COLO668 (cell line): Measurements from ENCODE around the gene SDC3.

Experiments used
- DNase-seq: peaks from one replicate; lab custom pipeline; 2025; ENCODE audit not compliant: unreplicated experiment; lab: John Stamatoyannopoulos, UW

SDC3 gene

DNA sequence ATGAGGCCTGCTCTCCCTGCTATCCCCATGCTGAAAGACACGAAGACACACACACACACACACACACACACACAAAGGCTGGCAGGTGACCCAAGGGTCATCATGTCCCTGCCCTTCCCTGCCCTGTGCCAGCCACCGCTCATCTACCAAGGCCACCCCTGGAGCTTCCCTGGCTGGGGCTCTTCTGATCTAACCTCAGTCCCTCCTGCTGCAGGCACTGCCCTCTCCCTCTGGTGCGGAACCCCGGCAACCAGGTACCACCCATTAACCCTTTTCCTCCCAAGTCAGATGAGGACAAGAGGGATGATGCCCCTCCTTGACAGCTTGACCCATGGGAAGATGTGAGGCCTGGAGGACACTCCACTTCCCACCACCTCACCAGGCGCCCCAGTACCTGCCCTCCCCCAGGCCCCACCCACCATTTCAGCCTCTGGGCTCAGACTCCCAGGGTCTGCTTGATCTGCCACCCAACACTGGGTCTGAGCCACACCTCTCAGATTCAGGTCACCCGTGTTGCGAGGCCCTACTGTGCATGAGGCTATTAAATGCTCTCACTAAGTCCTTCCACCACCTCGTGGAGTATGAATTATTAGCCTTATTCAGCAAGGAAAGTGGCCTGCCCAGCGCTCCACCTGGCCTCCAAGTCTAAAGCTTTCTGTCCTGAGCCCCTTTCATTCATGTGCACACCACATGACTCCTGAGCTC lies 2.5 kb downstream of the SDC3 start:
- DNase-seq = no peak

DNA sequence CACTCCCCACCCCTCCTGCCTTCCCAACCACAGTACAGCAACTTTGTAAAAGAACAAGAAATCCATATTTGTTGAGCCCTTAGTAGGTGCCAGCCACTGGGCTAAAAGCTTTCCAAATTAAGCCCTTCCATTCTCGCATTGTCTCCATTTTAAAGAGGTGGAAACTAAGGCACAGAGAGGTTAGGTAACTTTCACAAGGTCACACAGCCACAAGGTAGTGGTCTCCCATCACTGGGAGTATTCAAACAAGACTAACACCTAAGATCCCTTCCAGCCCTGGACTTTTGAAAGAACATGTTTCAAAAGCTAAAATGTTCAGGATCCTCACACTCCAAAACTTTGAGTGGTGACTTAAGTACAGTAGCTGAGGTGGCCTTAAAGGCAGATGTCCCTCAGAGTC lies 3.2 kb downstream of the SDC3 start:
- no peak for DNase-seq

DNA sequence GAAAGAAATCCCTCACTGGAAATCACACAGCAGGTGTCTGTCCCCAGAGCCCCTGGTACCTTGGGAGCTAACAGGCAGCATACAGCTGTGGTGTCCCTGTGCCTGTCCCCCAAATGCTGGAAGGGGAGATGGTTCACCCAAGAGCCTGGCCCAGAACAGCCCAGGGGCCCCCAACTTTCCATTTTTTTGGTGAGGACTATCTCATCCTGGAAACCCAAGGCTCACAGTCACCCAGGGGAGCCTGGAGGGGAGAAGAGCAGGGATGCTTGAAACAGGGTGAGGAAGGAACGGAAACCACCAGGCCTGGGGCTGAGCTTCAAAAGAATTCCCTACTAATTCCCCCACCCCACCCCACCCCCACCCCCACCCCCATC lies 3.6 kb downstream of the SDC3 start:
- DNase-seq = no peak

DNA sequence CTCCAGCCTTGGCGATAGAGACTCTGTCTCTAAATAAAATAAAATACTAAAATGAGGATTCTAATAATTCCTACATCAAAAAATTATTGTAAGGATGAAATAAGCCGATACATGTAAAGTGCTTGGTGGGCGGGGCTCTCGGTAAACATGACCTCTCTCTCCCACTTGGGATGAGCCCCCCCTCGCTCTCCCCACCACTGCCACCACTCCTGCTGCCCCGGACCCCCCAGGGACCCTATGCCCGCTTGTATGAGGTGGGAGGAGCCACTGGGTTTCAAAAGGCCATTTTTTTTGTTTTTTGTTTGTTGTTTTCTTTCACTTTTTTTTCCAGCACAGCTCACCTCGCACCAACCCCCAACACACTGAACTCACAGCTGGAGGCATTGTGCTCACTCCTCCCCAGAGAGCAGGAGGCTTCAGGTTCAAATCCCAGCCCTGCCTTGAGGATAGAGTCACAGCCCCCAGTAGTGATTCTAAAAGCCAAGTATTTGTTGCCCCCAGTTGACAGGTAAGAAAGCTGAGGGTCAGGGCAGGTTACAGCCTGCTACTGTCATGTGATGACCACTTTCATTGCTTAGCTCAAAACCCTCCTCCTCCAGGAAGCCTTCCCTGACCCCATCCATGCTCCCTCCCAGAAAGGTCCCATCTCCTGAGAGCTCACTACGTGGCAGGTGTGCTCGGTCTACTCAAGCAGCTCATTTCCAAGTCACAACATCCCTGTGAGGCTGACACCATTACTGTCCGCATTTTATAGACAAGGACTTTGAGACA lies 4.2 kb downstream of the SDC3 start:
- DNase-seq = no peak

DNA sequence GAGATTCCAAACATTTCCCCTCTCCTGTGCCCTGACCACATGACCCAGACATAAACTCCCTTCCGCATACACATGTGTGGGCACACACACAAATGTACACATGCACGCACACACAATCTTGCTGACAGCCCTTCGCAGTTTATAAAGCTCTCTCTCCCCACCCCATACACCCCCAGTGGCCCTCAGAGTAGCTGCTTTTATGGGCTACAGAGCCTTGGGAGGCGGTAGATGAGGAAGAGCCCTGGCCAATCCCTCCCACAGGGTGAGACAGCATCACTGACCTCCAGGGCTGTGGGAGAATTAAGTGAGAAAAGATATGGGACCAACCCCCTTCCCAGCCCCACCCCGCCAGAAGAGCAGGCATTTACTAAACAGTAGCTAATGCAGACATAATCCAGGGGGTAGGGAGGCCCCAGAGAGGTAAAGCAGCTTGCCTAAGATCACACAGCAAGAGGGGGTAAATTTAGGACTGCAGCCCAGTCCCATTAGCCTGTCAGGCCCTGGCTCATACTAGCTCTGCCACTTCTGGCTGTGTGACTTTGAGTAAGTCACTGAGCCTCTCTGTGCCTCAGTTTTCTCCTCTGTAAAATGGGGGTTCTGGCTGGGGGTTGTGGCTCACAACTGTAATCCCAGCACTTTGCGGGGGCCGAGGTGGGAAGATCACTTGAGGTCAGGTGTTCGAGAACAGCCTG lies 5.1 kb downstream of the SDC3 start:
- DNase-seq = no peak

DNA sequence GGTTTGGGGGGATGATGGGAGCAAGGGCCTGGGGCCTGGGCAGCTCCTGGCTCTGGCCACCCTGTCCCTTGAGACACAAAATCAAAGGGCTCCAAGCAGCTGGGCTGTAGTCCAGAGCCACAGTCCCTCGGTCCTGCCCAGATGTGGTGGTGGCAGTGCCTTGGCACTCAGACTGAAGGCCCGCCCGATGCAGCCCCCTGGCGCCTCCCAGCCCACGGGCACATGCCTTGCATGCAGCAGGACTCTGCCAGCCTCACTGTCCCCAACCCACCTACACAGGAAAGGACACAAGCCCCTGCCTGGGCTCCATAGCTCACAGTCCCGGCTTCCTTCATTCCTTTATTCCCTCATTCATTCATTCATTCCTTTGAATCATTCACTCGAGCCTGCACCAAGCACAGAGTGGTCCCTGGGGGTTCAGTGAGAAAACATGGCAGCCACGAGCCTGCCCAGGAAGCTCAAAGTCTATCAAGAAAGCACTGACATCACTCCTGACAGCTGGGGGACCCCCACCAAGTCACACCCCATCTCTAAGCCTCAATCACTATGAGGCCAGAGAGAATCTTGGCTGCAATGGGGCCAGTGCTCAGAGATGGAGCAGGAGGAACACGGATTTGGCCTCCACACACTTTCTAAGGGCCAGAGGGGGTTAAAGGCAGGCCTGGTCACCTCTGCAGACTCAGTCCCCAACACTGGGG lies 5.8 kb downstream of the SDC3 start:
- no peak for DNase-seq

DNA sequence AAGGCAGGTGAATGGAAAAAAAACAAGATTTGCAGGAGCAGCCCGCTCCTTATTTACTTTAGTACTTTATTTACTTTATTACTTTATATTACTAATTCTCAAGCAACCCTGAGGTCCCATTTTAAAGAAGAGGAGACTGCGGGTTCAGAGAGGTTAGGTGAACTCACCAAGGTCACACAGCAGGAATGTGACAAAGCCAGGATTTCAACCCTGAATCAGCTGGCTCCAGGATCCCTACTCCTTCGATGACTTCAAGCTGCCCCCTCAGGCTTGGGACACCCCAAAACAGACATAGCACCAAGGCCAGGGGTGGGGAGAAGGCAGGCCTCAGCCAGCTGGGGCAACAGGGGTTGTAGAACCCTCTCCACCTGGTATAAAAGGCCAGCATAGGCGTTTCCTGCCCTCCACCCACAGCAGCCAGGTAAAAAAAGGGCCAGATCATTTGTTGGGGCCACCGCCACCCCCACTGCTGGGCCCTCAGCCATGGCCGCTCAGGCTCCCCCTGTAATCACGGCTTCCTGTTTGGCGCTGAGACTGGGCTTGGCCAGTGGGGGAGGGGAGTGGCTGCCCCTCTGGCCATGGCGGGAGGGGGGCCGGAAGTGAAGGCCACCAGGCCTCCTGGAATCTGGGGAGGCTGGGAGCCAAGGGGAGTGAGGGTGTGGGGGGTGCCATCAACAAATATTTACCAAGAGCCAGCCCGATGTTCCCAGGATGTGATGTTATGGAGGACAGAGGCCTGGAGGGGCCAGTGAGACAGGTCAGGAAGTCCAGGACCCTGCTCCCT lies 6.6 kb downstream of the SDC3 start:
- DNase-seq = no peak

DNA sequence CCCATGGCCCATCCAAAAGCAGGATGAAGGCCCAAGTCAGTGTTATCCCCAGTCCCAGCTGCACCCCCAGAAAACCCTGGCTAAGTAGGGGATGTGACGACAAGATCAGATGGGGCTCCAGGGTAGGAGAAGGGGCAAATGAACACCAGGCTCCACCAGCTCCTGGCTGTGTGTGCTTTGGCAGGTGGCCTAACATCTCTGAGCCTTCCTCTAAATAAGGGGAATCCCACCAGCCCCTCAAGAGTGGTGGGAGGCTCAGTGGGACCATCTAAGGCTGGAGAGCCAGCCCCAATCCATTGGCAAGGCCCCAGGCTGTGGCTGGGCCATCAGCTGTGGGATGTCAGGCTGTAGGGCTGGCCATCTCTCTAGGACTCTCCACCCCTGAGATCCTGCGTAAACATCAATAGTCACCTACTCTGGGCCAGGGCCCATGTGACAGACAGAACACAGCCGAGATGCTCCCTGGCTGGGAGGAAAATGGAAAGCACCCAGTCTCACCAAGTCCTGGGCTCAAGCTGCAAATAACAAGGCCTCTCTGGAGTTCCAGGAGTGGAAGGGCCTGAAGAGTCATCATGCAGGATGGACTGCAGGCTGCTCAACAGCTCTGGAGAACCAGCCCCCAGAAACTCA lies 7.5 kb downstream of the SDC3 start:
- DNase-seq = no peak

DNA sequence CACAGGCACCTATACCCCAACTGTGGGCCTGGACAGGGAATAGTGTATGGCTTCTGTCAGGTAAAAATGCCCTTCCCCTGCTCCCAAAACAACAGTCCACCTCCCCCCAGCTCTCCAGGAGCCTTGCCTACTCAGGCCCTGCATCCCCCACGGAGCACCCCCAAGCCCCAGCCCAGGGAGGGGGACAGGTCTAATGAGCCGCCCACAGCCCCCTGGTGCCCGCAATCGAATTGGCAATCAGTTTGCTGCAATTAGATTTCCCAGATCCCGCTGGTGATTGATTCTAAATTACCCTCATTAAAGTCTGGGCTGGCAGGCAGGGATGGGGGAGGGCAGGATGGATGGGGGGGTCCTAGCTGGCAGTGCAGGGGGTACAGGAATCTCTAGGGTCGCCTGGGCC lies 8.1 kb downstream of the SDC3 start:
- DNase-seq = no peak

DNA sequence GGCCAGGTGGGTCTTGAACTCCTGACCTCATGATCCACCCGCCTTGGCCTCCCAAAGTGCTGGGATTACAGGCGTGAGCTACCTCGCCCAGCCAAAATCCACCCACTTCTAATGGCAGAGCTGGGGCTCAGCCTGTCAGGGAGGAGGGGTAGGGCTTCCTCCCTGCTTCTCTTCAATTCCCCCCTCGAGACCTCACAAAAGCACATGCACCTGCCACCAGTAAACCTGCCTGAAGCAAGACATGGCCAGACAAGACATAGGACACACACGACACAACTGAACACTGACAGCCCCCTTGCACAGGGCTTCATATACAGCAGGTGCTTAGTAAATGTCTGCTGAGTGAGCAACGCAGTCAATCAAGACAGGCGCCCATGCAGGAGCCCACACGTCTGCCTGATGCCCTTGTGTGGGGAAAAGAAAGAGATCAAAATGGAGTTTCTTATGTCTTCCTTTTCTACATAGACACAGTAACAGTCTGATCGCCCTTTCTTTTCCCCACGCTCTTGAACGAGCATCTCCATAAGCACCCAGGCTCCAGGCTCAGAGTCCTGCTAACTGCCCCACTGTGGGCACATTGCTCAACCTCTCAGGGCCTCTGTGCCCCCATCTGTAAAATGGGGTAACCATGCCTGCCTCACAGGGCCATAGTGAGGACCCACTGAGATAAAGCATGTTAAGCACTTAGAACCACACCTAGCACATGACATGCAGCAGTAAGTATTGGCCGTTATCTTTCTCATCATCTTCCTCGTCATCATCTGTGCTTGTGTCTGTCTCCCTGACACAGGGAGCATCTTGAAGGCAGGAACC lies 8.8 kb downstream of the SDC3 start:
- DNase-seq = no peak

DNA sequence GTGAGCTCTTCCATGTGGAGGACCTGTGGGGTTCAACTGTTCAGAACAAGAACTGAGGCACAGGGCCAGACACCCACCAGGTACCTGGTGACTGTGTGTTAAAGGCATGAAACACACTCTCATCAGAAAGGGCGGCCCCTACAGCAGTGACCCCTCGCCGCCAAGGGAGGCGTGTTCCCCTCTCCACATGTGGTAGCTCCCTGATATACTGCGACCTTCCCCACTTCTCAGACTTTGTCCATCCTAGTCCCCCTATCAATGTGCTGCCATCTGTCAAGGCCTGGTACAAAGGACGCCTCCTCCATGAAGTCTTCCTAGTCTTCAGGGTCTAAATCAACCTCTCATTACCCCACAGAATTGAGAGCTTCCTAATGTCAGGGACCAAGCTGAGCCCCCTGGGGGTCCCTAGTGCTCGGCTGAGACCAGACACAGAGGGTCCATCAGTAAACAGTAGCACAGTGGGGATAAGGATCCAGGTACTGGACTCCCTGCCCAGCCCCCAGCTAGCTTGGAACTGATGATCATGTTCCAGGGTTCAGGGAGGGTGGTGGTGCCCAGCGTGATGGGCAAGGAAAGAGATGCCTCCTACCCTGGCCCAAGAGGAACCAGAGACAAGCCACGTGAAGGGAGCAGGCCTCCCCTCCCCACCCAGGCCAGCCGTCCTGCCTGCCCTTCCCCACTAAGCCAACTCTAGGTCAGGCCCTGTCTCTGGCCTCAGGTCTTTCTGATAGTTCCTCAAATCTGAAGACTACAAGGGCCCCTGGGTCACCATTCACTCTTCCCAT lies 10.3 kb downstream of the SDC3 start:
- no peak for DNase-seq

DNA sequence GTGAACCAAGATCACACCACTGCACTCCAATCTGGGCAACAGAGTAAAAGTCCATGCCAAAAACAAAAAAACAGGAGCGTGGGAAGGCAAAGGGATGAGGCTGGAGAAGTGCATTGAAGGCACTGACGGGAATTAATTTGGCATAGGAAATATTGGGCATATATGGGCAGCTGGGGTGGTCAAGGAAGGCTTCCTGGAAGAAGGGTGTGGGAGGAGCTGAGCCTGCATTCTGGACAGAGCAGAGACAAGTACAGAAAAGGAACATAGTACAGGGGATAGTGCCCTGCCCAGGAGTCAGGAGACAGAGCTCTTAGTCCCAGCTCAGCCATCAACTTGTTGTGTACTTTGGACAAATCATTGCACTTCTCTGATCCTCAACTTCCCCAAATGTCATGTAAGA lies 11.7 kb downstream of the SDC3 start:
- DNase-seq = no peak

DNA sequence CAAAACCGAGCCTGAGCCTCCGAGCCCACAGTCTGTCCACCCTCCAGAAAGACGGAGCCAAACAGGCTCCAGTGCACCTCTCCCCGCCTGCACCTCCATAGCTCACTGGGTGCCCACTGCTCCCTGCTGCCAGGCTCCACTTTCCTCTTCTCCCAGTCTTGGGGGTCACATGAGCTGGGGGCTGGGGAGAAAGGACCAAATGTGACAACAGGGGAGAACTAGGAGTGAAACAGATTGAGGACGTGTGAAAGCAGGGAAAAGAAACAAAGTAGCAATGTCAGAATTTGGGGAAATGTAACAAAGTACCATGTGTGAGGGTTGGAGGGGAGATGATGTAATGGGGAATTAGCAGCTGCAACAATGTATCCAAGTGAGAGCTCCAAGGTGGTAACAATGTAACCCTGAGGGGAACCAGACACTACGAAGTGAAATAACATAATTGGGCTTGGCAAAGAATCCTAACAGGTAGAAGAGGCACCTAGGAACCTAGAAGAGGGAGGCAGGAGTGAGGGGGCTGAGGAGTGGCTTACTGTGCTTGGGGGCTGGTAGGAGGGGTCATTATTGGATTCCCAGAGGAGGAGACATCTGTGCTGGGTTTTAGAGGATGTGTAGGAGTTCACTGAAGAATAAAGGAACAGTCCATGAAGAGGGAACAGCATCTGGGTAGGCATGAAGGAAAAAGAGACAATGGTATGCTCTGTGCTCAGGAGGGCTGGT lies 12.5 kb downstream of the SDC3 start:
- no peak for DNase-seq

DNA sequence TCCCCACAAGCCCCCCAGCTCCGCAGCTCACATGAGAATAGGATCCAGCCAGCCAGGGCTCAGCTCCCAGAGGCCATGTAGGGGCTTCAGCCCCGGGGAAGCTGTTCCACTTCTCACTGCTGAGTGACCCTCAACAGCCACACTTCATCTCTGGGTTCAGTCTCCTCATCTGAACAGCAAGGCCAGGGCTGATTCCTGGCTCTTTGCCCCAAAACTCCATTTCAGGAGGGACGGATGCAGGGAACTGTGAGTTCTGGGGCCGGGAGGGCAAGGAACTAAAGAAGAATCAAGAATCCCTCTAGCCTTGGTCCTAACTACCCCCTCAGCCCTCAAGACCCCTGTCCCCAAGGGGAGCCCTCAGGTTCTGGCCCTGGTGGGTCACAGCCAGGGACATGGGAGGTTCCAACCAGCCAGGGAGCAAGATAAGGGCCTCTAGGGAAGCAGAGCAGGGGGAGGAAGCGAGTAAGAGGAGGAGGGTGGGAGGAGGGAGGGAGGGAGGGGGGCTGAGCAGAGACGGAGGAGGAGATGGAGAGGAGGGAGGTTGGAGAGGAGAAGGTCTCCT lies 13.1 kb downstream of the SDC3 start:
- DNase-seq = no peak

DNA sequence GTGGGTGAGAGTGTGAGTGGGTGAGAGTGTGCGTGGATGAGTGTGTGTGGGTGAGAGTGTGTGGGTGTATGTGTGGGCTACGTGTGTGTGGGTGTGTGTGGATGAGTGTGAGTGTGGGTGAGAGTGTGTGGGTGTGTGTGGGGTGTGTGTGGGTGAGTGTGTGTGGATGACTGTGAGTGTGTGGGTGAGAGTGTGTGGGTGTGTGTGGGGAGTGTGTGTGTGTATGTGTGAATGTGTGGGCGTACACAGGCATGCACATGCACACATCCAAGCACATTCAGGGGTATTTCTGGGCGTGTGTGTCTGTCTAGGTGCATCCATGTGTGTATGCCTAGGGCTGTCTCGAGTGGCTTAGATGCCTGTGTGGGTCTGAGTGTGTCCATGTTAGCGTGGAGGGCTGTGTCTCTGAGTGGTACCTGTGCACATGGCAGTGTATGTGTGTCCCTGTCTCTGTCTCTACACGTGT lies 14.0 kb downstream of the SDC3 start:
- DNase-seq = no peak

DNA sequence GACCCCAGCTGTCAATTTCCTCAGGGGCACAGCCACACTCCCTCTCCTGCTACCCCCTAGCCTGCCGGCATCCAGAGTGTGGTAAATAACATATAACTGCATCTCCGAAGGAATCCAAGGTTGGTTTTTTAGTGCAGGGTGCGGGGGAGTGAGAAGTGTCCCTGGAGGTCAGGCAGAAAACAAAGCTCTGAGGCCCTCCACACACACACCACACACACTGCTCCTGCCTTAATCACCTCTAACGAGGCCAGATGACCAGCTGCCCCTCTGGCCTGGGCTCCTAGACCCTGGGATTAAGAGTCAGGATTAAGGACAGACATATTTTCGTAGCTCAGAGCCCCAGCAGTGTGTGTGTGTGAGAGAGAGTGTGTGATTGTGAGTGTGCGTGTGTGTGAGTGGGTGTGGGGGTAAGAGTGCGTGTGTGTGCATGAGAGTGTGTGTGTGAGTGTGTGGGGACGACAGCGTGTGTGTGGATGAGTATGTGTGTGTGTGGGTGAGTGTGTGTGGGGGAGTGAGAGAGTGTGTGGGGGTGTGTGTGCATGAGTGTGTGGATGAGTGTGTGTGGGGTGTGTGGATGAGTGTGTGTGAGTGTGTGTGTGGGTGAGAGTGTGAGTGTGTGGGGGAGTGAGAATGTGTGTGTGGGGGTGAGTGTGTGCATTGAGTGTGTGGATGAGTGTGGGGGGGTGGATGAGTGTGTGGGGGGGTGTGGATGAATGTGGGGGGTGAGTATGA lies 14.6 kb downstream of the SDC3 start:
- no peak for DNase-seq

DNA sequence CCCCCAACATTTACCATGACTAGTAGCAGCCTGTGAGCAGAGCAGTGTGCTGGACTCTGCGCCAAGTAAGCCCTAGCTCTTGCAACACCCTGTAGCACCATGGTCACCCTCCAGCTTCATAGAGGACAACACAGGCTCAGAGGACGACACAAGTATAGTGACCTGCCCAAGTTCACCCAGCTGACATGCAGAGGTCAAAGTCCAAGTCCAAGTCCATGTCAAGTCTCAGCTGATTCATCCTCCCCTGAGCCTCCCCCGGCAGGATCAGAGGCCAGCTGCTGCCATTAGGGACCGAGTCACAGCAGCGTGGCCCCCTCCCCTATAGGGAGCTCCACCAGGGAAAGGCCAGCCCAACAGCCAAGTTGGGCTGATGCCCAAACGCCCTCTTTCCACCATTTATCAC lies 15.9 kb downstream of the SDC3 start:
- no peak for DNase-seq
